Natural killer cell (primary cell): ENCODE data around the gene VEGFB. TPM values are rescaled to one million over a fixed set of nuclear protein-coding genes. Genes with fewer than 3 reads are reported as not detected.
A peak's percentile ranks its signal among the peaks of the same experiment; 100 is the strongest.

ENCODE experiments used
- ATAC-seq, 3 donors: fragments of 150-1000 bp in 2 of 3; fragments of 200-7000 bp in 1 of 3; cut with Tn5 transposase; 1 replicate in 1 of 3; 2 replicates in 2 of 3; pipeline ENCODE4 v1.10.0; 2021; ENCODE audit warnings: mild to moderate bottlenecking in 2 of 3, moderate library complexity in 2 of 3
- DNase-seq, 2 donors: peaks; one replicate each; pipeline versions ENCODE4 v3.0.0 to v3.0.0-alpha.2; 2013 to 2021; ENCODE audit warnings: mixed read lengths in 1 of 2
- H3K27ac ChIP-seq: one replicate; pipeline ENCODE4 v1.5.1; 2013; ENCODE audit warnings: mild to moderate bottlenecking, low read length
- H3K27me3 ChIP-seq: one replicate; pipeline ENCODE4 v1.6.1; 2013; ENCODE audit warnings: low read length; ENCODE audit not compliant: control insufficient read depth, insufficient read depth
- H3K36me3 ChIP-seq: one replicate; pipeline ENCODE4 v1.6.1; 2013; ENCODE audit warnings: low read length; ENCODE audit not compliant: control insufficient read depth, insufficient read depth
- H3K4me1 ChIP-seq: one replicate; pipeline ENCODE4 v1.6.1; 2013; ENCODE audit warnings: low read length; ENCODE audit not compliant: control insufficient read depth, insufficient read depth
- H3K4me3 ChIP-seq: one replicate; pipeline ENCODE4 v1.5.1; 2013; ENCODE audit warnings: low read length
- H3K9me3 ChIP-seq: one replicate; pipeline ENCODE4 v1.6.1; 2013; ENCODE audit warnings: low read length; ENCODE audit not compliant: control insufficient read depth, insufficient read depth
- H3K27ac Mint-ChIP-seq, 2 donors: one replicate each; pipeline ENCODE4 v1.8.0; 2022; ENCODE audit warnings: mild to moderate bottlenecking in 2 of 2, mixed read lengths in 2 of 2, moderate library complexity in 1 of 2
- H3K27me3 Mint-ChIP-seq, 2 donors: one replicate each; pipeline ENCODE4 v1.8.0; 2022; ENCODE audit warnings: low read depth in 2 of 2, mixed read lengths in 2 of 2
- H3K36me3 Mint-ChIP-seq: one replicate; pipeline ENCODE4 v1.8.0; 2022; ENCODE audit warnings: mixed read lengths
- H3K4me1 Mint-ChIP-seq, 2 donors: one replicate each; pipeline ENCODE4 v1.8.0; 2022; ENCODE audit warnings: mixed read lengths in 2 of 2
- H3K4me3 Mint-ChIP-seq: one replicate; pipeline ENCODE4 v1.8.0; 2022; ENCODE audit warnings: mild to moderate bottlenecking, moderate library complexity, mixed read lengths
- H3K9me3 Mint-ChIP-seq, 2 donors: one replicate each; pipeline ENCODE4 v1.8.0; 2022; ENCODE audit warnings: mixed read lengths in 2 of 2
- WGBS: methylation state at CpG from one replicate; pipeline ENCODE4 v1.1.7; 2013; ENCODE audit warnings: missing lambda C conversion rate; ENCODE audit not compliant: insufficient coverage; 5-methylcytosine and 5-hydroxymethylcytosine counted together
- intact Hi-C: fragments of 100-400 bp; cut with micrococcal nuclease; formaldehyde crosslinking; loops from one replicate; pipeline ENCODE4 v1.14.2; 2022
- total RNA-seq, 4 donors: library from RNA; stranded (reverse); fragments of 120-200 nt in 1 of 4; gene quantifications; one replicate each; pipeline versions ENCODE4 v1.2.3 to v1.2.4, GENCODE V29; 2013 to 2022
- TF ChIP-seq, protein P1 (sequence below): fragments of 200-600 bp; IDR thresholded peaks from one replicate; pipeline ENCODE4 v1.8.0; 2022; ENCODE audit warnings: antibody characterized with exemption

Gene VEGFB
- total RNA-seq, 3 donors from 2014 or later (not counting 1 experiment from before 2014, with no cell fraction given): 30.7 to 38.7 (median 37.3) TPM

DNA sequence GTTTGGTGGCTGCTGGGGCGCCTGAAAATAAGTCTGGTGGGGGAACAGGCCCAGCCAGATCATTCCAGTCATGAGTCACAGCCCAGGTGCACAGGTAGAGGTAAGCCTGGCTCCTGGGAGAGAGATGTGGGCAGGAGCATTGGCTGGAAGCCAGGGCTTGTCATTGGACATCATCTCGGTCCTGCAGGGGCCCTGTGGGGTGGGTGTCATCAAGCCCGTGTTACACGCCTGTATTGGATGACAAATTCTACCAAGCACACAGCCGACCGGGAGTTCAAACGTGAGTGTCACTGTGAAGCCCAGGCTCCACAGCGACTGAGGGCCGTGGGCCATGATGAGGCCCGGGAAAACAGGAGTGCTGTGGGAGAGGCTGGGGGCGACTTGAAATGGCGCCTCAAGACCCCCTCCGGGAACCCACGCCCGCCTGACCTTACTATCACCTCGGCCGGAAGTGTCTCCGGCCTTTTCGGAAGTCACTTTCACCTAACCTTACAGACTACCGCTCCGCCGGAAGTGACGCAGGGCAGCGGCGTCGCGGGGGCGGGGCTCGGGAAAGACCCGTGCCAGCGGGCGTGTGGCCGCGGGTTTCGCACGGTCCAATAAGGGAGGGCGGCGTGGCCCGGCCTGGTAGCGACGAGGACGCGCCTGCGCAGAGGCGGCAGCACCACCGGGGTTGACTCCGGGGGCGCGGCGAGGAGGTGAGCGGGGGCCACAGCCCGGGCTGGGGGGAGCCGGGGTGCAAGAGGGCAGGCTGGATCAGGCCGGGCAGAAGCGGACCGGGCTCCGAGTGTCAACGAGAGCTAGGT, 6.3 kb downstream of the VEGFB start, which contains the start of gene FKBP2:
Gene FKBP2 (plus strand): TSS at position 661 of the 806 bp plus-strand sequence. CDS start 1,293 bp downstream, outside the sequence.
- H3K4me3 Mint-ChIP-seq: peak within 1 kb of the TSS; percentile 96
- intact Hi-C loops: loop anchor here (1.0 to 2.0 kb wide), 5 partner anchors 10 to 65 kb away; partner anchors contain the start of genes DNAJC4, ESRRA and GPR137
- Histone ChIP-seq H3K27me3 (no peaks in the 10 kb centered on the region), H3K9me3 (no peaks in the 10 kb centered on the region), H3K36me3 (peaks cover 15% of the 10 kb centered on the region), H3K4me3 (peak within 1 kb of the TSS; percentile 79), H3K27ac (peak within 1 kb of the TSS; percentile 98), H3K4me1 (peaks cover 66% of the 10 kb centered on the region)
- ATAC-seq (peak; percentile 65 to 84 (median 73)), DNase-seq (peak; percentile 98 to 99)
- peaks cover 8 to 44% of the 10 kb centered on the region in 2 donors for H3K4me1 Mint-ChIP-seq
- no peaks in the 10 kb centered on the region for H3K27me3 Mint-ChIP-seq
- H3K36me3 Mint-ChIP-seq: no peaks in the 10 kb centered on the region
- peak within 1 kb of the TSS; percentile 98 to 99 for H3K27ac Mint-ChIP-seq
- H3K9me3 Mint-ChIP-seq: no peaks in the 10 kb centered on the region
- 1% methylated on average over 58 of the region's 58 CpGs for WGBS
- TF ChIP-seq, protein P1, sequence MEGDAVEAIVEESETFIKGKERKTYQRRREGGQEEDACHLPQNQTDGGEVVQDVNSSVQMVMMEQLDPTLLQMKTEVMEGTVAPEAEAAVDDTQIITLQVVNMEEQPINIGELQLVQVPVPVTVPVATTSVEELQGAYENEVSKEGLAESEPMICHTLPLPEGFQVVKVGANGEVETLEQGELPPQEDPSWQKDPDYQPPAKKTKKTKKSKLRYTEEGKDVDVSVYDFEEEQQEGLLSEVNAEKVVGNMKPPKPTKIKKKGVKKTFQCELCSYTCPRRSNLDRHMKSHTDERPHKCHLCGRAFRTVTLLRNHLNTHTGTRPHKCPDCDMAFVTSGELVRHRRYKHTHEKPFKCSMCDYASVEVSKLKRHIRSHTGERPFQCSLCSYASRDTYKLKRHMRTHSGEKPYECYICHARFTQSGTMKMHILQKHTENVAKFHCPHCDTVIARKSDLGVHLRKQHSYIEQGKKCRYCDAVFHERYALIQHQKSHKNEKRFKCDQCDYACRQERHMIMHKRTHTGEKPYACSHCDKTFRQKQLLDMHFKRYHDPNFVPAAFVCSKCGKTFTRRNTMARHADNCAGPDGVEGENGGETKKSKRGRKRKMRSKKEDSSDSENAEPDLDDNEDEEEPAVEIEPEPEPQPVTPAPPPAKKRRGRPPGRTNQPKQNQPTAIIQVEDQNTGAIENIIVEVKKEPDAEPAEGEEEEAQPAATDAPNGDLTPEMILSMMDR: no peak

DNA sequence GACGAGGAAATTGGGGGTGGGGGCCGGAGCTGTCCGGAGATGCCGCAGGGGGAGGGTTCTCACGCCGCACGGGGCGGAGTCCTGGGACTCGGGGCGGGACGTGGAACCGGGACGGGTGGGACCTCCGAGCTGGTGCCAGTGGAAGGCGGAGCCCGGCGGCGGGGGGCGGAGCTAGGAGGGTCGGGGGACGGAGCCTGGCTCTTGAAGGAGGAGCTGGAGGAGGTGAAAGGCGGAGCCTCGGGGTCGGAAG, 6.8 kb downstream of the VEGFB start:
- H3K4me3 ChIP-seq: peak overlapping the region; percentile 79
- peaks cover 8 to 49% of the 10 kb centered on the region in 2 donors for H3K4me1 Mint-ChIP-seq
- peak overlapping the region; percentile 96 for H3K4me3 Mint-ChIP-seq
- no peaks in the 10 kb centered on the region for H3K9me3 ChIP-seq
- ATAC-seq (peak; percentile 79 to 94 (median 81)), DNase-seq (no peak)
- intact Hi-C loops: loop anchor here (1.0 to 2.0 kb wide), 5 partner anchors 11 to 64 kb away; partner anchors contain the start of genes DNAJC4, ESRRA and GPR137
- no peaks in the 10 kb centered on the region for H3K27me3 Mint-ChIP-seq
- H3K27ac ChIP-seq: peak overlapping the region; percentile 98
- H3K27me3 ChIP-seq: no peaks in the 10 kb centered on the region
- WGBS: 0% methylated on average over 24 of the region's 24 CpGs
- peaks cover 14% of the 10 kb centered on the region for H3K36me3 ChIP-seq
- TF ChIP-seq, protein P1: no peak
- H3K9me3 Mint-ChIP-seq: no peaks in the 10 kb centered on the region
- peak overlapping the region; percentile 98 to 99 for H3K27ac Mint-ChIP-seq
- H3K4me1 ChIP-seq: peaks cover 67% of the 10 kb centered on the region
- no peaks in the 10 kb centered on the region for H3K36me3 Mint-ChIP-seq

DNA sequence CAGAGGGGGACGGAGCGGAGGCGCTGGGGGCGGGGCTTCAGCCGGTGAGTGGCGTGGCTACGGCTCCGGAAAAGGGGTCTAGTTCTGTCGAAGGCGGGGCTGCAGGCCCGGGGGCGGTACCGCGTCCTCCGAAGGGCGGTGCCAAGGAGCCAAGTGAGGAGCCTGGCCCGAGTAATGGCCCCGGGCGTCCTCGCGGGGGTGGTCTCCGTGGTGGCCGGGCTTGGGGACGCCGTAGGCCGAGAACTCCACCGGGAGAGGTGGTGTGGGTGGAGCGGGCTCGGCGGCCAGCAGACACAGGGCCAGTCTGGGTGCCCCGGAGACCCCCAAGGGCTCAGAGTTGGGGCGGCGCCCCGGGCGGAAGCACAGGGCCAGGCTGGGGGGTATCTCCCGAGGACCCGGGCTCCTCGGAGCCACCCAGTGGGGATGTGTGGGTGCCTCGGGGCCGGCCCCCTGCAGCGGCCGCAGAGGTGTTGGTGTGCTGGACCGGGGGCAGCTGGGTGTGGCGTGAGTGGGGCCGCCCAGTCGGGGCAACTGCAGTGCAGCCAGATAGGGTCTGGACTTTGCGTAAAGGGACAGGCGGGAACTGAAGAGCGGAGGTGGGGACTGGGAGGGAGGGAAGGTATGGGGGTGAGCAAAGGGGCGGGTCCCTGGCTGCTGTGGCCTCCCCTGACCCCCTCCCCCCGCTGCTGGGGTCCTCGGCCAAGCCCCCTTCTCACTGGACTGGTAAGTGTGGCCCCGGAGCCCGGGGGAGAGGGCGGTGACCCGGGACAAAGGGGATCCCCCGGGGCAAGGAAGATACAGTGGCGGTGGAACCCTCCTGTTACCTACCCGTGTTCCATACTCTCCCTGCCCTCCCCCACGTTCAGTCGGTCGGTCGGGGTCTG, 7.3 kb downstream of the VEGFB start:
- peak overlapping the region; percentile 98 to 99 for H3K27ac Mint-ChIP-seq
- TF ChIP-seq, protein P1: no peak
- no peaks in the 10 kb centered on the region for H3K9me3 Mint-ChIP-seq
- no peaks in the 10 kb centered on the region for H3K36me3 Mint-ChIP-seq
- H3K4me3 Mint-ChIP-seq: peak overlapping the region; percentile 96
- peaks cover 13% of the 10 kb centered on the region for H3K36me3 ChIP-seq
- under 1% methylated on average over 63 of the region's 63 CpGs for WGBS
- peak overlapping the region; percentile 98 for H3K27ac ChIP-seq
- ATAC-seq (no peak), DNase-seq (peak; percentile 100)
- no peaks in the 10 kb centered on the region for H3K9me3 ChIP-seq
- H3K4me1 Mint-ChIP-seq: peaks cover 8 to 50% of the 10 kb centered on the region in 2 donors
- intact Hi-C loops: loop anchor here (1.0 to 2.0 kb wide), 5 partner anchors 11 to 64 kb away; partner anchors contain the start of genes DNAJC4, ESRRA and GPR137
- no peaks in the 10 kb centered on the region for H3K27me3 ChIP-seq
- H3K4me1 ChIP-seq: peaks cover 69% of the 10 kb centered on the region
- H3K4me3 ChIP-seq: peak overlapping the region; percentile 79
- no peaks in the 10 kb centered on the region for H3K27me3 Mint-ChIP-seq
